C4-2B (cell line): ENCODE data around the gene PARVG.

ENCODE experiments used
- H3K27ac ChIP-seq: fragments of 450-650 bp; 2 replicates; pipeline ENCODE4 v1.5.1; 2017
- ZFX ChIP-seq: fragments of 450-650 bp; IDR thresholded peaks from 2 replicates; pipeline ENCODE4 v1.6.1; 2017
- TF ChIP-seq, protein P1 (sequence below): fragments of 450-650 bp; conservative IDR thresholded peaks from 2 replicates; pipeline ENCODE4 v1.5.1; 2017; ENCODE audit warnings: mild to moderate bottlenecking

Gene PARVG

DNA sequence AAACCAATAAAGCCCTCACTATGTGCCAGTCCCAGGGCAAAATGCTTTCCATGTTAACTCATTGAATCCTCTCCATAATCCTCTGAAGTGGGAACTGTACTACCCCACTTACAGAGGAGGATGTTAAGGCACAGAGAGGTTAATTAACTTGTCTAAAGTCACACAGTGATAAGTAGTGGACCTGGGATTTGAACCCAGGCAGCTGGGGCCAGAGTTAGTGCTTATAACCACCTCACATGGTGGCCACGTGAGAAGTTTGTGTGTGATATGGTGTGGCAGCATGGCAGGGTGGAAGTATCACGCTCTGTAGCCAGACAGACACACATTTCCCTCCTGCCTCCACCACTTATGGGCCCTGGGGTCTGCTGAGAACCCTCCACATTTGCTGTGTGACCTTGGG lies 16.5 kb downstream of the PARVG start:
- no peak for TF ChIP-seq ZFX
- TF ChIP-seq, protein P1, sequence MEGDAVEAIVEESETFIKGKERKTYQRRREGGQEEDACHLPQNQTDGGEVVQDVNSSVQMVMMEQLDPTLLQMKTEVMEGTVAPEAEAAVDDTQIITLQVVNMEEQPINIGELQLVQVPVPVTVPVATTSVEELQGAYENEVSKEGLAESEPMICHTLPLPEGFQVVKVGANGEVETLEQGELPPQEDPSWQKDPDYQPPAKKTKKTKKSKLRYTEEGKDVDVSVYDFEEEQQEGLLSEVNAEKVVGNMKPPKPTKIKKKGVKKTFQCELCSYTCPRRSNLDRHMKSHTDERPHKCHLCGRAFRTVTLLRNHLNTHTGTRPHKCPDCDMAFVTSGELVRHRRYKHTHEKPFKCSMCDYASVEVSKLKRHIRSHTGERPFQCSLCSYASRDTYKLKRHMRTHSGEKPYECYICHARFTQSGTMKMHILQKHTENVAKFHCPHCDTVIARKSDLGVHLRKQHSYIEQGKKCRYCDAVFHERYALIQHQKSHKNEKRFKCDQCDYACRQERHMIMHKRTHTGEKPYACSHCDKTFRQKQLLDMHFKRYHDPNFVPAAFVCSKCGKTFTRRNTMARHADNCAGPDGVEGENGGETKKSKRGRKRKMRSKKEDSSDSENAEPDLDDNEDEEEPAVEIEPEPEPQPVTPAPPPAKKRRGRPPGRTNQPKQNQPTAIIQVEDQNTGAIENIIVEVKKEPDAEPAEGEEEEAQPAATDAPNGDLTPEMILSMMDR = no peak
- no peak overlapping the region for H3K27ac ChIP-seq

DNA sequence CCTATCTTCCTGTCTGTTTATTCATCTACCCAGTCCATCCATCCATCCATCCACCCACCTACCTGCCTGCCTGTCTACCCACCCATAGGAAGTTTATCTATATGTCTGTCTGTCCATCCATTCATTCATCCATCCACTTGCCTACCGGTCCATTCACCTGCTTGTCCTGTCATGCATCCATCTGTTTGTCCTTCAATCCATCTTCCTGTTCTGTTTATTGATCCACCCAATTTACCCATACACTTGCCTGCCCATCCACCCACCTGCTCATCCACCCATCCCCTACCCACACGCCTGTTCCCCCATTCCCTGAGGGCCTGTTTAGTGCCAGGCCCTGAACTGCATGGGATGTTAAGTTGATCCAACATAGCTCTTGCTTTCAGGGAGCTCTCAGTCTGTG lies 18.4 kb downstream of the PARVG start:
- H3K27ac ChIP-seq = no peak overlapping the region
- no peak for TF ChIP-seq ZFX
- TF ChIP-seq, protein P1 = no peak

DNA sequence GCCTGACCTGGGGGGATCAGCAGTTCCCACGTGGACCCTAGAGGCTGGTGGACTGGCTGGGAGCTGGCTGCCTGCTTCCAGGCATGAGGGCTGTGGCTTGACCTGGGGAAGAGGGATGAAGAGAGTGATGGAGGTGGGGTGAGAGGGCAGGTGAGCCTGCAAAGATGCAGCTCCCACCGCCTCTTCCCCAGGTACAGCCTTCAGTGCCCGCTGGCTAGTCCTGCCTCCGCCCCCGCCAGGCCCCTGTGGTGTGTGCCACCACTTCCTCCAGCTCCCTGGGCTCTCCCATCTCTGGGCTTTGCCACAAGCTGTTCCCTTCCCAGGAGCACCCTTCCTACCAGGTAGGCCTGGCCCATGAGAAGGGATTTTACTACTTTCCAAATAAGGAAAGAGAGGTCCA lies 19.1 kb downstream of the PARVG start:
- no peak overlapping the region for H3K27ac ChIP-seq
- no peak for TF ChIP-seq ZFX

GRCh38 chr22:44200451-44200850 lies 19.7 kb downstream of the PARVG start:
- no peak for TF ChIP-seq ZFX
- TF ChIP-seq, protein P1 = no peak
- no peak overlapping the region for H3K27ac ChIP-seq

DNA sequence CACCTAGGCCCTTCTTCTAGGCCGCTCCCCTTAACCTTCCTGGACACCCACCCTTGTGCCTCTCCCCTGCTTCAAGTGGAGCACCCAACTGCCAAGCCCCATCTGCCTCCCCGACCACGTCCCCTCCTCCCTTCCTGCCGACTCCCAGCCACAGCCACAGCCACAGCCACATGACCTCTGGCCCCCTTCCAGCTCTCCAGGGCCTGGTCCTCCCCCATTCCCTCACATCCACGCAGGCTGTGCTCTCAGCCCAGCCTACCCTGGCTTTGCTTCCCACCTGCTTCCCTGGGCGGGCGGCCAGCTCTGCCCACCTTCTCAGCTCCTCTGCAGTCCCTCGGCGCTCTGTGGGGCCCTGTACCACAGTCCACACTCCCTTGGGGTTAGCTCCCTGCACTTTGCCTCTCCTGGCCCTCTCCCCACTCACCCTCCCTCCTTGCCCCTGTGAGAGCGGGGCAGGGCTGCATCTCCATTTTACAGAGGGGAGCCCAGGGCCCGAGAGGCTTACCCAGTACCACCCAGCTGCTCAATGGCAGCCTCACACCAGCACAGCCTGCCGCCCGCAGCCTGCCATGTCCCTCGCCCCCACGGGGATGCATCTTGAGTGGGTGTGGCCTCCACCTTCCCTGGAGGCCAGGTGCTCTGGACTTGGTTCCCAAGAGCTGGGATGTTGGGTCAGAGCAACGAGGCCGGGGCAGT lies 20.3 kb downstream of the PARVG start:
- H3K27ac ChIP-seq = no peak overlapping the region
- TF ChIP-seq, protein P1 = no peak
- no peak for TF ChIP-seq ZFX

- no peak overlapping the region for H3K27ac ChIP-seq
- no peak for TF ChIP-seq ZFX
- TF ChIP-seq, protein P1 = no peak
Observed at GRCh38 chr22:44201665-44202064, 20.9 kb downstream of the PARVG start.

DNA sequence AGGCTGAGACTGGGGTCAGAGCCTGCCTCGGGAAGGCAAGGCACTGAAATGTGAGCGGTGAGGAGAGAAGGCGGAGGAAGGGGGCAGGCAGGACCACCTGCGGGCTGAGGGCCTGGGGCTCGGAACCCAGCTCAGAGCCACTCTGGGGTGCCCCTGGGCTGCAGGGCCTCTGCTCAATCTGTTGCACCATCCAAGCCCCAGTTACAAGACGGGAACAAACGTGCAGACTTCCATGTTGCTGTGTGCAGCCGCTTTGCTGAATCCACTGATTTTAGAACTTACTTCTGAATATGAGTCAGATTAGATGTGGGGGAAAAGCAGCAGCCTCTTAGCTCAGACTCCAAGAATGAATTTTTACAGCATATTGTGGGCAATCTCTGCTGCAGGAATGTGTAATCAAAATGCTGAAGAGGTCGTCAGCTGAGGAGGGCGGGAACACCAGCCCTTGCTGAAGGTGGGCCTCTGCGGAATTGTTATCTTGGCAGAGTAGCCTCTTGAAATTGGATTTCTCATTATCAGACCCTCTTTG lies 21.6 kb downstream of the PARVG start:
- H3K27ac ChIP-seq = no peak overlapping the region

More for the DNA sequence above, 21.6 kb downstream of the PARVG start:
- TF ChIP-seq, protein P1 = no peak
- TF ChIP-seq ZFX = no peak
